Measurements from ENCODE around the gene KCNE1. TPM values are rescaled to one million over a fixed set of nuclear protein-coding genes. Genes with fewer than 3 reads are reported as not detected.
A peak's percentile ranks its signal among the peaks of the same experiment; 100 is the strongest.

KCNE1 gene
- polyA plus RNA-seq, 1 donor, result 1.2 TPM

DNA sequence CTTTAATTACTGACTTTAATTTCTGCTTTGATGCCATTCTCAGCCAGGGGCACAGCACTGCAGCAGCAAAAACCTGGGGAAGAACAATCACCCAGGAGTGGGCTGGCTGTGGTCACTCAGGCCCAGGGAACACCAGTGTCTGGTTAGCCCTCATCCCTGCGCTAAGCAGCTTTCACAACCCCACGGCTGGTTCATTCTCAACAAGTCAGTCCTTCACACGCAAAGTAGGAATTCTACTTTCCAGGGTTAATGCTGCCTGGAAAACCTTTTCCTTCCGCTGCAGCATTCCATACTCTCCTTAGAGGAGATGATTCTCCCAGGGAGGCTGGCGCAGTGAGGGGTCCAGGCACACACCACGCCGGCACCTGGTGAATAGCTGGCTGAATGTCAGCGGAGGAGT lies 24.3 kb upstream of the KCNE1 start:
- Histone ChIP-seq H3K36me3 (ENCODE audit: control insufficient read depth, insufficient read depth, low read length) (no peaks in the 10 kb centered on the region), H3K4me3 (ENCODE audit: low read length) (no peak overlapping the region), H3K27ac (ENCODE audit: low read length) (no peak overlapping the region), H3K27me3 (ENCODE audit: control insufficient read depth, insufficient read depth, low read length) (no peaks in the 10 kb centered on the region), H3K4me1 (ENCODE audit: control insufficient read depth, insufficient read depth, low read length) (peaks cover under 1% of the 10 kb centered on the region), H3K9me3 (ENCODE audit: control insufficient read depth, low read depth, low read length) (no peaks in the 10 kb centered on the region)
- DNase-seq, result no peak
- WGBS (ENCODE audit: insufficient coverage, low lambda C conversion rate), result 100% methylated on average over 2 of the region's 8 CpGs

DNA sequence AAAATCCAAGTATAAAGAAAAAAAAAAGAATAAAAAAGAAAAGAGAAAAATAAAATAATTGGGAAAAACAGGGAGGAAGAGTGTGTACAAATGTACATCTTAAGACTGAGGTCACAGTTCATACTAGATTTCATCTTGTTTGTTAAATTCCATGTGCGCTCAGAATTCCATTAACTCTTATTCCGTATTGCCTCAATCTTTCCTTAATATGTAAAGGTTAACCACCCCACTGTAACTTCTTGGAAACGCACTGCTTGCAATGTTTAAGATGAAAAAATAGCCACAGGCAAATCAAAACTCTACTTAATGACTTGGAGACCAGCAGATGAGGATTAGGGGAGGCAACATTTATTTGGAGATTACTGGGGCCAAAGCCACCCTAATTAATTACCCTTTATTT lies 23.9 kb upstream of the KCNE1 start:
- H3K4me3 ChIP-seq (ENCODE audit: low read length), result no peak overlapping the region
- 92% methylated on average over 2 of the region's 3 CpGs for WGBS (ENCODE audit: insufficient coverage, low lambda C conversion rate)
- no peak overlapping the region for H3K27ac ChIP-seq (ENCODE audit: low read length)
- H3K27me3 ChIP-seq (ENCODE audit: control insufficient read depth, insufficient read depth, low read length), result no peaks in the 10 kb centered on the region
- peaks cover 4% of the 10 kb centered on the region for H3K4me1 ChIP-seq (ENCODE audit: control insufficient read depth, insufficient read depth, low read length)
- no peaks in the 10 kb centered on the region for H3K36me3 ChIP-seq (ENCODE audit: control insufficient read depth, insufficient read depth, low read length)
- H3K9me3 ChIP-seq (ENCODE audit: control insufficient read depth, low read depth, low read length), result no peaks in the 10 kb centered on the region
- no peak for DNase-seq

GRCh38 chr21:34534522-34534921 lies 22.5 kb upstream of the KCNE1 start:
- no peak overlapping the region for H3K4me3 ChIP-seq (ENCODE audit: low read length)
- no peak overlapping the region for H3K27ac ChIP-seq (ENCODE audit: low read length)
- H3K9me3 ChIP-seq (ENCODE audit: control insufficient read depth, low read depth, low read length), result no peaks in the 10 kb centered on the region
- peaks cover 4% of the 10 kb centered on the region for H3K4me1 ChIP-seq (ENCODE audit: control insufficient read depth, insufficient read depth, low read length)
- WGBS (ENCODE audit: insufficient coverage, low lambda C conversion rate), result no CpG with 5 or more reads among the region's 4 CpGs
- no peaks in the 10 kb centered on the region for H3K27me3 ChIP-seq (ENCODE audit: control insufficient read depth, insufficient read depth, low read length)
- no peaks in the 10 kb centered on the region for H3K36me3 ChIP-seq (ENCODE audit: control insufficient read depth, insufficient read depth, low read length)
- no peak for DNase-seq

- Histone ChIP-seq H3K27me3 (ENCODE audit: control insufficient read depth, insufficient read depth, low read length) (no peaks in the 10 kb centered on the region), H3K9me3 (ENCODE audit: control insufficient read depth, low read depth, low read length) (no peaks in the 10 kb centered on the region), H3K4me3 (ENCODE audit: low read length) (no peak overlapping the region), H3K4me1 (ENCODE audit: control insufficient read depth, insufficient read depth, low read length) (peaks cover 4% of the 10 kb centered on the region), H3K27ac (ENCODE audit: low read length) (no peak overlapping the region), H3K36me3 (ENCODE audit: control insufficient read depth, insufficient read depth, low read length) (no peaks in the 10 kb centered on the region)
- no CpG with 5 or more reads among the region's 3 CpGs for WGBS (ENCODE audit: insufficient coverage, low lambda C conversion rate)
- DNase-seq, result no peak
Measured at GRCh38 chr21:34533938-34534337, 21.9 kb upstream of the KCNE1 start.

DNA sequence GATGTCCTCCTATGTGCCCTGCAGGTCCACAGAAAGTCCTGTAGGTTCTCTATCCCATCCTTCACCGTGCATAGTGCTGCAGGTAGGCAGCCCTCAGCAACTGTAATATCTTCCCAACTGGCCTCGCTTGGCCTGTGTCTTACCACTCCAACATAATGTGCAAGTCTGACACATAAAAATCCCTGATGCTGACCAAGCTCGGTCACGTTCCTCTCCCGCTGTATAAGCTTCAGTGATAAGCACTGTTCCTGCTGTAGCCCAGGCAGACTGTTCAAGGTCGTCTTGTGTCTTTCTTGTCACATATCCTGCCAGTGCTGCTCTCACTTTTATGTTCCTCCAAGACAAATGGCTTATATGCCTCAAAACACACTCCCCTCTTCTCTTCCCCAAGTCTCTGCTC lies 19.4 kb upstream of the KCNE1 start:
- no peaks in the 10 kb centered on the region for H3K9me3 ChIP-seq (ENCODE audit: control insufficient read depth, low read depth, low read length)
- DNase-seq, result peak in 1 of 2 donors; percentile 67
- H3K27me3 ChIP-seq (ENCODE audit: control insufficient read depth, insufficient read depth, low read length), result no peaks in the 10 kb centered on the region
- H3K4me1 ChIP-seq (ENCODE audit: control insufficient read depth, insufficient read depth, low read length), result peaks cover 7% of the 10 kb centered on the region
- H3K4me3 ChIP-seq (ENCODE audit: low read length), result no peak overlapping the region
- H3K27ac ChIP-seq (ENCODE audit: low read length), result peak overlapping the region; percentile 47
- H3K36me3 ChIP-seq (ENCODE audit: control insufficient read depth, insufficient read depth, low read length), result no peaks in the 10 kb centered on the region
- no CpG with 5 or more reads among the region's 6 CpGs for WGBS (ENCODE audit: insufficient coverage, low lambda C conversion rate)

GRCh38 chr21:34530261-34530660 lies 18.3 kb upstream of the KCNE1 start:
- Histone ChIP-seq H3K4me3 (ENCODE audit: low read length) (no peak overlapping the region), H3K36me3 (ENCODE audit: control insufficient read depth, insufficient read depth, low read length) (no peaks in the 10 kb centered on the region), H3K9me3 (ENCODE audit: control insufficient read depth, low read depth, low read length) (no peaks in the 10 kb centered on the region), H3K27me3 (ENCODE audit: control insufficient read depth, insufficient read depth, low read length) (no peaks in the 10 kb centered on the region), H3K27ac (ENCODE audit: low read length) (no peak overlapping the region), H3K4me1 (ENCODE audit: control insufficient read depth, insufficient read depth, low read length) (peaks cover 18% of the 10 kb centered on the region)
- no peak for DNase-seq

GRCh38 chr21:34528131-34528561 lies 16.1 kb upstream of the KCNE1 start:
- DNase-seq, result no peak
- H3K4me1 ChIP-seq (ENCODE audit: control insufficient read depth, insufficient read depth, low read length), result peaks cover 36% of the 10 kb centered on the region
- no CpG with 5 or more reads among the region's 3 CpGs for WGBS (ENCODE audit: insufficient coverage, low lambda C conversion rate)
- no peak overlapping the region for H3K27ac ChIP-seq (ENCODE audit: low read length)
- no peaks in the 10 kb centered on the region for H3K9me3 ChIP-seq (ENCODE audit: control insufficient read depth, low read depth, low read length)
- no peaks in the 10 kb centered on the region for H3K36me3 ChIP-seq (ENCODE audit: control insufficient read depth, insufficient read depth, low read length)
- H3K4me3 ChIP-seq (ENCODE audit: low read length), result no peak overlapping the region
- H3K27me3 ChIP-seq (ENCODE audit: control insufficient read depth, insufficient read depth, low read length), result no peaks in the 10 kb centered on the region

DNA sequence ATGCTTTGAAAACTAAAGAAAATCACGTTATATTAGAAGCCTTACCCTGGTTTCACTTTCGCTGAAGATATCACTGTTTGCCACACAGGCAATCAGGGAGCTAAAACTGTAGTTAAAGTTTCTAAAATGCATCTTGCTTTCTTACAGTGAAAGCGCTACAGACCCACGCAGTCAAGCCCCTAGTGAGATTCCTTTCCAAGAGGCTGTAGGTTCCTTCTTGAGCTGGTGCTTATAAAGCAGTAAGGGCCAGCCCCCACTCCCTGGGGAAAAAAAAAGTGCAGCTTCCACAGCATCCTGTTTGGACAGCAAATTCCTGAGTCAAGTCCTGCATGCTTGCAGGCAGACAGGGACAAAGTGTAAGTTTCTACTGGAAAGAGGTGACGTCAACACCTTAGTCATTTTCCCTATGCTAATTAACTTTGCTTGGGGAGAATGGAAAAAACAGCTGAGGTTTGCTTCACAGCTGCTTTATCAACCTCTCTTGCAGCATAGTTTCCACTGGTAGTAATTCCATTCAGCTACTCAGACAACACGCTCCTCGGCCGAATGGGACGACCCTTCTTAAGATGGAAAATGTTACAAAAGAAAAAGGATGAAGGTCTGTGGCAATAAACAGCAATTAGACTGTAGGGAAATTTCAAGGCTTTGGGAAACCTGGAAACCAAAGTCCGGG lies 14.7 kb upstream of the KCNE1 start:
- DNase-seq, result peak; percentile 97 to 99
- peak overlapping the region; percentile 36 for H3K4me3 ChIP-seq (ENCODE audit: low read length)
- H3K9me3 ChIP-seq (ENCODE audit: control insufficient read depth, low read depth, low read length), result no peaks in the 10 kb centered on the region
- WGBS (ENCODE audit: insufficient coverage, low lambda C conversion rate), result 0% methylated on average over 1 of the region's 10 CpGs
- peaks cover 50% of the 10 kb centered on the region for H3K4me1 ChIP-seq (ENCODE audit: control insufficient read depth, insufficient read depth, low read length)
- H3K27me3 ChIP-seq (ENCODE audit: control insufficient read depth, insufficient read depth, low read length), result no peaks in the 10 kb centered on the region
- peak overlapping the region; percentile 87 for H3K27ac ChIP-seq (ENCODE audit: low read length)
- peaks cover 5% of the 10 kb centered on the region for H3K36me3 ChIP-seq (ENCODE audit: control insufficient read depth, insufficient read depth, low read length)

- WGBS (ENCODE audit: insufficient coverage, low lambda C conversion rate), result 10% methylated on average over 2 of the region's 5 CpGs
- Histone ChIP-seq H3K4me1 (ENCODE audit: control insufficient read depth, insufficient read depth, low read length) (peaks cover 54% of the 10 kb centered on the region), H3K27me3 (ENCODE audit: control insufficient read depth, insufficient read depth, low read length) (no peaks in the 10 kb centered on the region), H3K4me3 (ENCODE audit: low read length) (peak overlapping the region; percentile 36), H3K27ac (ENCODE audit: low read length) (peak overlapping the region; percentile 87), H3K9me3 (ENCODE audit: control insufficient read depth, low read depth, low read length) (no peaks in the 10 kb centered on the region), H3K36me3 (ENCODE audit: control insufficient read depth, insufficient read depth, low read length) (peaks cover 8% of the 10 kb centered on the region)
- DNase-seq, result no peak
Measured at GRCh38 chr21:34526241-34526617, 14.2 kb upstream of the KCNE1 start.

- WGBS (ENCODE audit: insufficient coverage, low lambda C conversion rate), result 80% methylated on average over 1 of the region's 31 CpGs
- no peaks in the 10 kb centered on the region for H3K27me3 ChIP-seq (ENCODE audit: control insufficient read depth, insufficient read depth, low read length)
- DNase-seq, result peak in 1 of 2 donors; percentile 45
- peaks cover 21% of the 10 kb centered on the region for H3K36me3 ChIP-seq (ENCODE audit: control insufficient read depth, insufficient read depth, low read length)
- peaks cover 57% of the 10 kb centered on the region for H3K4me1 ChIP-seq (ENCODE audit: control insufficient read depth, insufficient read depth, low read length)
- H3K27ac ChIP-seq (ENCODE audit: low read length), result peak overlapping the region; percentile 87
- H3K9me3 ChIP-seq (ENCODE audit: control insufficient read depth, low read depth, low read length), result no peaks in the 10 kb centered on the region
- H3K4me3 ChIP-seq (ENCODE audit: low read length), result peak overlapping the region; percentile 36
Measured at GRCh38 chr21:34524646-34525601, 12.9 kb upstream of the KCNE1 start.

Data from large intestine (tissue), 3 donors.